NT2/D1 (cell line): Measurements from ENCODE around the gene COTL1.

Experiments
- SUZ12 ChIP-seq: IDR thresholded peaks from 2 replicates; pipeline ENCODE4 v1.6.1; 2011; ENCODE audit not compliant: insufficient read length, insufficient read depth; ENCODE audit errors: extremely low read depth
- YY1 ChIP-seq: IDR thresholded peaks from 2 replicates; pipeline ENCODE4 v1.6.1; 2011; ENCODE audit not compliant: insufficient read length, insufficient read depth
- ZNF274 ChIP-seq: IDR thresholded peaks from 2 replicates; pipeline ENCODE4 v1.6.1; 2011; ENCODE audit warnings: mild to moderate bottlenecking, low read depth, low read length

GRCh38 chr16:84561291-84561690 lies 56.6 kb downstream of the COTL1 start:
- no peak for TF ChIP-seq YY1
- TF ChIP-seq ZNF274, result no peak
- TF ChIP-seq SUZ12, result no peak
